ENCODE results near the gene POLR3A.

DNA sequence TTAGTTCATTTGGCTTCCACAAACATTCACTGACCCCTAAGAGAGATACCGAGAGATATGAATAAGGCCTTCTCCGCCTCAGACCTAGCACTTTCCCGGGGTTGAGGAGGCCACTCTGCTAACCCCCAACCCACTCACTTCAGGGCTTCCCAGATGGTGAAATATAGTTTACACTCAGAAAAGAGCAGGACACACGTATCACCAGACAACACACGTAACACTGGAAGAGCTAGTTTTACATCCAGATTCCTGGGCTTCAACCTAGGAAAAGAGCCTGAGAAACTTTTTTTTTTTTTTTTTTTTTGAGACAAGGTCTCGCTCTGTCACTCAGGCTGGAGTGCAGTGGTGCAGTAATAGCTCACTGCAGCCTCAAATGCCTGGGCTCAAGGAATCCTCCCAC is 87.5 kb downstream of the POLR3A start:
- TF ChIP-seq EP300 (conservative IDR thresholded peaks at IDR 0.05; ENCODE audit: poor library complexity, severe bottlenecking) (no peak), POLR2AphosphoS5 (IDR thresholded peaks at IDR 0.05) (no peak), TAF1 (IDR thresholded peaks at IDR 0.05; ENCODE audit: low read depth) (no peak), EZH2 (IDR thresholded peaks at IDR 0.05; ENCODE audit: borderline replicate concordance, insufficient read depth, low read length, poor library complexity, severe bottlenecking) (no peak), RAD21 (conservative IDR thresholded peaks at IDR 0.05) (no peak), MXI1 (conservative IDR thresholded peaks at IDR 0.05; ENCODE audit: poor library complexity, severe bottlenecking) (no peak)
- TF ChIP-seq, protein P1, sequence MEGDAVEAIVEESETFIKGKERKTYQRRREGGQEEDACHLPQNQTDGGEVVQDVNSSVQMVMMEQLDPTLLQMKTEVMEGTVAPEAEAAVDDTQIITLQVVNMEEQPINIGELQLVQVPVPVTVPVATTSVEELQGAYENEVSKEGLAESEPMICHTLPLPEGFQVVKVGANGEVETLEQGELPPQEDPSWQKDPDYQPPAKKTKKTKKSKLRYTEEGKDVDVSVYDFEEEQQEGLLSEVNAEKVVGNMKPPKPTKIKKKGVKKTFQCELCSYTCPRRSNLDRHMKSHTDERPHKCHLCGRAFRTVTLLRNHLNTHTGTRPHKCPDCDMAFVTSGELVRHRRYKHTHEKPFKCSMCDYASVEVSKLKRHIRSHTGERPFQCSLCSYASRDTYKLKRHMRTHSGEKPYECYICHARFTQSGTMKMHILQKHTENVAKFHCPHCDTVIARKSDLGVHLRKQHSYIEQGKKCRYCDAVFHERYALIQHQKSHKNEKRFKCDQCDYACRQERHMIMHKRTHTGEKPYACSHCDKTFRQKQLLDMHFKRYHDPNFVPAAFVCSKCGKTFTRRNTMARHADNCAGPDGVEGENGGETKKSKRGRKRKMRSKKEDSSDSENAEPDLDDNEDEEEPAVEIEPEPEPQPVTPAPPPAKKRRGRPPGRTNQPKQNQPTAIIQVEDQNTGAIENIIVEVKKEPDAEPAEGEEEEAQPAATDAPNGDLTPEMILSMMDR (IDR thresholded peaks at IDR 0.05; ENCODE audit: poor library complexity, severe bottlenecking) = no peak
- TF ChIP-seq, protein P2, sequence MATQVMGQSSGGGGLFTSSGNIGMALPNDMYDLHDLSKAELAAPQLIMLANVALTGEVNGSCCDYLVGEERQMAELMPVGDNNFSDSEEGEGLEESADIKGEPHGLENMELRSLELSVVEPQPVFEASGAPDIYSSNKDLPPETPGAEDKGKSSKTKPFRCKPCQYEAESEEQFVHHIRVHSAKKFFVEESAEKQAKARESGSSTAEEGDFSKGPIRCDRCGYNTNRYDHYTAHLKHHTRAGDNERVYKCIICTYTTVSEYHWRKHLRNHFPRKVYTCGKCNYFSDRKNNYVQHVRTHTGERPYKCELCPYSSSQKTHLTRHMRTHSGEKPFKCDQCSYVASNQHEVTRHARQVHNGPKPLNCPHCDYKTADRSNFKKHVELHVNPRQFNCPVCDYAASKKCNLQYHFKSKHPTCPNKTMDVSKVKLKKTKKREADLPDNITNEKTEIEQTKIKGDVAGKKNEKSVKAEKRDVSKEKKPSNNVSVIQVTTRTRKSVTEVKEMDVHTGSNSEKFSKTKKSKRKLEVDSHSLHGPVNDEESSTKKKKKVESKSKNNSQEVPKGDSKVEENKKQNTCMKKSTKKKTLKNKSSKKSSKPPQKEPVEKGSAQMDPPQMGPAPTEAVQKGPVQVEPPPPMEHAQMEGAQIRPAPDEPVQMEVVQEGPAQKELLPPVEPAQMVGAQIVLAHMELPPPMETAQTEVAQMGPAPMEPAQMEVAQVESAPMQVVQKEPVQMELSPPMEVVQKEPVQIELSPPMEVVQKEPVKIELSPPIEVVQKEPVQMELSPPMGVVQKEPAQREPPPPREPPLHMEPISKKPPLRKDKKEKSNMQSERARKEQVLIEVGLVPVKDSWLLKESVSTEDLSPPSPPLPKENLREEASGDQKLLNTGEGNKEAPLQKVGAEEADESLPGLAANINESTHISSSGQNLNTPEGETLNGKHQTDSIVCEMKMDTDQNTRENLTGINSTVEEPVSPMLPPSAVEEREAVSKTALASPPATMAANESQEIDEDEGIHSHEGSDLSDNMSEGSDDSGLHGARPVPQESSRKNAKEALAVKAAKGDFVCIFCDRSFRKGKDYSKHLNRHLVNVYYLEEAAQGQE (IDR thresholded peaks at IDR 0.05; ENCODE audit: borderline replicate concordance) = no peak

All from neural cell (in vitro differentiated cells).